Measurements from ENCODE around the gene MT4.

Gene MT4

DNA sequence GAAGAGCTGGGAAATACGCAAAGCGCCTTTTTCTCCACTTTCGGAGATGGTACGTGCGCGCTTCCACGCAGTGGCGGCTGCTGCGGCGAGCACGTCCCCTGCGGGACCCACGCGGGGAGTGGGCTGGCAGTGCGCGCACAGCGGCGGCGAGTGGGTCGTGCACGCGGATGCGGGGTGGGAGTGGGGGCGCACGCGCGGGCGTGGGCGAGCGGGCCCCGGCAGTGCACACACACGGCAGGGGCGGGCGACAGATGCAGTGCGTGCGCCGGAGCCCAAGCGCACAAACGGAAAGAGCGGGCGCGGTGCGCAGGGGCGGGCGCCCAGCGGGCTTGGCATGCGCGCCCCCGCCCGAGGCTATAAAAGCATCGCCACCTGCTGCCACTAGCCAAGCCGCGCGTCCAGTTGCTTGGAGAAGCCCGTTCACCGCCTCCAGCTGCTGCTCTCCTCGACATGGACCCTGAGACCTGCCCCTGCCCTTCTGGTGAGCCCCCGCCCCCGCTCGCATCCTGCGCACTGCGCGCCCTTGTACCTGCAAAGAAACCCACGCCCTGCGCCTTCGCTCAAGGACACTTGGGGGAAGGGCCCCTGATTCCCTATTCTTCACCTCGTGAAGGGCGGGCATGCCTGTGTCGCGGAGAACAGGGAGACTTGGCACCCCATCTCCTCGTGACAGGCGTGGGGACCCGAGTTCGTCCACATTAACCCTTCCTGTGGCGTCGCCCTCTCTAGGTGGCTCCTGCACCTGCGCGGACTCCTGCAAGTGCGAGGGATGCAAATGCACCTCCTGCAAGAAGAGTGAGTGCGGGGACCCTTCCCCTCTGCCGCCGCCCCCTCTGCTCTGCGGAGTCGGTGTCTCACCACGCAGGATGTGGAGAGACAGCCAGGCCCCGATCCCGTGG is 24.5 kb downstream of the MT4 start, which contains the start of gene MT3:
Gene MT3 (plus strand): TSS at position 388 of the 899 bp plus-strand sequence. CDS start 63 bp downstream, at position 451.
- no peak for DNase-seq (ENCODE audit: low read depth)
- no peak within 1 kb of the TSS for H3K4me3 ChIP-seq (ENCODE audit: low read depth, low read length)
- TF ChIP-seq, protein P1, sequence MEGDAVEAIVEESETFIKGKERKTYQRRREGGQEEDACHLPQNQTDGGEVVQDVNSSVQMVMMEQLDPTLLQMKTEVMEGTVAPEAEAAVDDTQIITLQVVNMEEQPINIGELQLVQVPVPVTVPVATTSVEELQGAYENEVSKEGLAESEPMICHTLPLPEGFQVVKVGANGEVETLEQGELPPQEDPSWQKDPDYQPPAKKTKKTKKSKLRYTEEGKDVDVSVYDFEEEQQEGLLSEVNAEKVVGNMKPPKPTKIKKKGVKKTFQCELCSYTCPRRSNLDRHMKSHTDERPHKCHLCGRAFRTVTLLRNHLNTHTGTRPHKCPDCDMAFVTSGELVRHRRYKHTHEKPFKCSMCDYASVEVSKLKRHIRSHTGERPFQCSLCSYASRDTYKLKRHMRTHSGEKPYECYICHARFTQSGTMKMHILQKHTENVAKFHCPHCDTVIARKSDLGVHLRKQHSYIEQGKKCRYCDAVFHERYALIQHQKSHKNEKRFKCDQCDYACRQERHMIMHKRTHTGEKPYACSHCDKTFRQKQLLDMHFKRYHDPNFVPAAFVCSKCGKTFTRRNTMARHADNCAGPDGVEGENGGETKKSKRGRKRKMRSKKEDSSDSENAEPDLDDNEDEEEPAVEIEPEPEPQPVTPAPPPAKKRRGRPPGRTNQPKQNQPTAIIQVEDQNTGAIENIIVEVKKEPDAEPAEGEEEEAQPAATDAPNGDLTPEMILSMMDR (IDR thresholded peaks at IDR 0.05; ENCODE audit: low read depth, low read length, missing control alignments), result no peak

DNA sequence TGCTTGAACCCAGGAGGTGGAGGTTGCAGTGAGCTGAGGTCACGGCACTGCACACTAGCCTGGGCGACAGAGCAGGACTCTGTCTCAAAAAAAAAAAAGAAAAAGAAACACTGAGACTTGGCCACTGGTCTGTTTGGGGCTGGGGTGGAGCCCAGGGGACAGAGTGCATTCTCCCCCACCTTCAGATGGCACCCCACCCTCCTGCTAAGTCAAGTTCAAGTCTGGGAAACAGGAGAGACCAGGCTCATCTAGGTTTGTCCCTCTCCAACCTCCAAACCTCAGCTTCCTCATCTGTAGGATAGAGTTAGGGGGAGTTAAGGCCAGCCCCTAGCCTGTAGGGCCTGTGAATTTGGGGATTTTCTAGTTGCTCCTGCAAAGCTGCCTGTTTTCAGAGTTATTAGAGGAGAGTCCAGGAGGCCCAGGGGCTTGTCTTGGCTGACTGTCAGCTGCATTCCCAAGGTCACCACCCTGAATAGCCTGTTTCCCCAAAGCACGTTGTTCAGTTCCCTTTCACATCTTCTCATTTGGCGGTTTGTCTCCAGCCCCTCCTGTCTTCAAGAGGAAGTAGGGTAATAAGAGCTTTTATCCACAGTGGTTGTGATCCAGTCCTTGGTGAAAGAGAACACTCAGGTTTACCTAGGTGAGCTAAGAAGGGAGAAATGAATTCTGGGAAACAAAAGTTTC is 26.6 kb downstream of the MT4 start:
- no peak overlapping the region for H3K4me3 ChIP-seq (ENCODE audit: low read depth, low read length)
- TF ChIP-seq, protein P1 (IDR thresholded peaks at IDR 0.05; ENCODE audit: low read depth, low read length, missing control alignments), result no peak
- DNase-seq (ENCODE audit: low read depth), result no peak

- TF ChIP-seq, protein P1 (IDR thresholded peaks at IDR 0.05; ENCODE audit: low read depth, low read length, missing control alignments), result no peak
- DNase-seq (ENCODE audit: low read depth), result no peak
- no peak overlapping the region for H3K4me3 ChIP-seq (ENCODE audit: low read depth, low read length)
Observed at GRCh38 chr16:56593573-56594291, 28.9 kb downstream of the MT4 start.

GRCh38 chr16:56594292-56594619 is 29.4 kb downstream of the MT4 start:
- TF ChIP-seq, protein P1 (IDR thresholded peaks at IDR 0.05; ENCODE audit: low read depth, low read length, missing control alignments), result no peak
- H3K4me3 ChIP-seq (ENCODE audit: low read depth, low read length), result no peak overlapping the region
- DNase-seq (ENCODE audit: low read depth), result no peak

- DNase-seq (ENCODE audit: low read depth), result no peak
- TF ChIP-seq, protein P1 (IDR thresholded peaks at IDR 0.05; ENCODE audit: low read depth, low read length, missing control alignments), result peak; percentile 69
- no peak overlapping the region for H3K4me3 ChIP-seq (ENCODE audit: low read depth, low read length)
Observed at GRCh38 chr16:56600398-56600999, 35.6 kb downstream of the MT4 start.

GRCh38 chr16:56601325-56601724 is 36.5 kb downstream of the MT4 start:
- no peak for DNase-seq (ENCODE audit: low read depth)
- H3K4me3 ChIP-seq (ENCODE audit: low read depth, low read length), result no peak overlapping the region
- TF ChIP-seq, protein P1 (IDR thresholded peaks at IDR 0.05; ENCODE audit: low read depth, low read length, missing control alignments), result no peak

All from GM12864 (cell line).